ENCODE data around the gene STARD3. TPM values are rescaled to one million over a fixed set of nuclear protein-coding genes. Genes with fewer than 3 reads are reported as not detected.

Gene STARD3
- total and polyA plus RNA-seq, 2 of the 13 experiments (the other 11 are each of a cell fraction or from before 2014, with no cell fraction given) = 34.6 to 100 TPM

- TF ChIP-seq ZNF687 (CRISPR knock-in tag; IDR thresholded peaks at IDR 0.05) = peak; percentile 39
- no peak for TF ChIP-seq HDAC2 (CRISPR knock-in tag; IDR thresholded peaks at IDR 0.05)
- TF ChIP-seq KDM2A (CRISPR knock-in tag; IDR thresholded peaks at IDR 0.05; ENCODE audit: borderline replicate concordance, low read depth) = no peak
- peak; percentile 71 for TF ChIP-seq PATZ1 (CRISPR knock-in tag; IDR thresholded peaks at IDR 0.05)
- TF ChIP-seq CAMTA2 (CRISPR knock-in tag; IDR thresholded peaks at IDR 0.05; ENCODE audit: borderline replicate concordance) = no peak
Measured at GRCh38 chr17:39631403-39631802, 5.5 kb upstream of the STARD3 start (continued).

Measured in HepG2 (cell line).